OCI-LY1 (cell line): ENCODE measurements around the gene LYL1.

ENCODE experiments used
- H2AFZ ChIP-seq: fragments of 200-600 bp; sonication (generic), shearing (Covaris generic); 2 replicates; pipeline ENCODE4 v1.6.0; 2014; ENCODE audit warnings: antibody characterized with exemption, mild to moderate bottlenecking, low read length
- H3F3A ChIP-seq: fragments of 200-600 bp; sonication (generic), shearing (Covaris generic); 2 replicates; pipeline ENCODE4 v1.6.0; 2014; ENCODE audit warnings: mild to moderate bottlenecking, antibody characterized with exemption, low read length, moderate library complexity; ENCODE audit not compliant: insufficient read depth
- H3K27ac ChIP-seq: fragments of 200-600 bp; sonication (generic); 2 replicates; pipeline ENCODE4 v1.5.1; 2014; ENCODE audit warnings: low read length, mixed run types, mild to moderate bottlenecking, low read depth; ENCODE audit not compliant: poor library complexity, severe bottlenecking
- H3K27me3 ChIP-seq: fragments of 200-600 bp; sonication (generic); 2 replicates; pipeline ENCODE4 v1.6.0; 2014; ENCODE audit warnings: antibody characterized with exemption, mild to moderate bottlenecking, low read length, moderate library complexity; ENCODE audit not compliant: insufficient read depth
- H3K36me3 ChIP-seq: fragments of 200-600 bp; sonication (generic); 2 replicates; pipeline ENCODE4 v1.6.1; 2014; ENCODE audit warnings: mild to moderate bottlenecking, antibody characterized with exemption, low read length, moderate library complexity, mixed read lengths; ENCODE audit not compliant: insufficient read depth
- H3K4me1 ChIP-seq: fragments of 200-600 bp; sonication (generic); 2 replicates; pipeline ENCODE4 v1.5.1; 2014; ENCODE audit warnings: mild to moderate bottlenecking, low read length, moderate library complexity; ENCODE audit not compliant: insufficient read depth, severe bottlenecking
- H3K4me2 ChIP-seq: fragments of 200-600 bp; sonication (generic), shearing (Covaris generic); 2 replicates; pipeline ENCODE4 v1.6.1; 2014; ENCODE audit warnings: low read length
- H3K4me3 ChIP-seq: fragments of 200-600 bp; sonication (generic); 2 replicates; pipeline ENCODE4 v1.5.1; 2014; ENCODE audit warnings: low read length, low read depth, mild to moderate bottlenecking, mixed read lengths; ENCODE audit not compliant: poor library complexity, severe bottlenecking
- H3K79me2 ChIP-seq: fragments of 200-600 bp; shearing (Covaris generic); 2 replicates; pipeline ENCODE4 v1.6.1; 2016; ENCODE audit warnings: mixed run types, low read length, mixed read lengths; ENCODE audit not compliant: insufficient read depth
- H3K9ac ChIP-seq: fragments of 200-600 bp; sonication (generic), shearing (Covaris generic); 2 replicates; pipeline ENCODE4 v1.6.1; 2014; ENCODE audit warnings: mild to moderate bottlenecking, low read length, mixed read lengths
- H3K9me2 ChIP-seq: fragments of 200-600 bp; sonication (generic), shearing (Covaris generic); 2 replicates; pipeline ENCODE4 v1.6.1; 2014; ENCODE audit warnings: low read depth, mild to moderate bottlenecking, low read length, mixed read lengths
- H3K9me3 ChIP-seq: fragments of 200-600 bp; shearing (Covaris generic); 2 replicates; pipeline ENCODE4 v1.6.1; 2014; ENCODE audit warnings: low read length, mixed read lengths
- H4K20me1 ChIP-seq: fragments of 200-600 bp; sonication (generic), shearing (Covaris generic); 2 replicates; pipeline ENCODE4 v1.6.0; 2016; ENCODE audit warnings: mild to moderate bottlenecking, low read length; ENCODE audit not compliant: insufficient read depth
- CTCF ChIP-seq: fragments of 200-600 bp; sonication (generic), shearing (Covaris generic); IDR thresholded peaks from 2 replicates; pipeline ENCODE4 v1.5.1; 2017; ENCODE audit warnings: mild to moderate bottlenecking, antibody characterized with exemption, low read length, moderate library complexity, mixed read lengths
- EZH2 ChIP-seq: fragments of 200-600 bp; sonication (generic), shearing (Covaris generic); IDR thresholded peaks from 2 replicates; pipeline ENCODE4 v1.8.0; 2017; ENCODE audit warnings: borderline replicate concordance, mixed run types, mild to moderate bottlenecking, antibody characterized with exemption, low read length, moderate library complexity, mixed read lengths

Gene LYL1

GRCh38 chr19:13092158-13092543, 10.5 kb downstream of the LYL1 start:
- TF ChIP-seq CTCF (no peak), EZH2 (no peak)
- Histone ChIP-seq H3K79me2 (no peaks in the 10 kb centered on the region), H3K4me3 (no peak overlapping the region), H3K36me3 (no peaks in the 10 kb centered on the region), H3F3A (no peaks in the 10 kb centered on the region), H3K9me2 (no peaks in the 10 kb centered on the region), H2AFZ (no peak overlapping the region), H3K4me1 (peaks cover 7% of the 10 kb centered on the region), H3K27ac (no peak overlapping the region), H3K9ac (no peak overlapping the region), H4K20me1 (no peaks in the 10 kb centered on the region), H3K9me3 (no peaks in the 10 kb centered on the region), H3K27me3 (peaks cover 22% of the 10 kb centered on the region), H3K4me2 (no peak overlapping the region)

- no peaks in the 10 kb centered on the region for H3K36me3 ChIP-seq
- no peaks in the 10 kb centered on the region for H3K79me2 ChIP-seq
- no peak overlapping the region for H3K9ac ChIP-seq
- TF ChIP-seq EZH2 = no peak
- no peak for TF ChIP-seq CTCF
- peaks cover 7% of the 10 kb centered on the region for H3K4me1 ChIP-seq
- H3K4me2 ChIP-seq = no peak overlapping the region
- H3K4me3 ChIP-seq = no peak overlapping the region
- H4K20me1 ChIP-seq = no peaks in the 10 kb centered on the region
- no peak overlapping the region for H3K27ac ChIP-seq
- H2AFZ ChIP-seq = no peak overlapping the region
- peaks cover 22% of the 10 kb centered on the region for H3K27me3 ChIP-seq
- no peaks in the 10 kb centered on the region for H3K9me3 ChIP-seq
- H3F3A ChIP-seq = no peaks in the 10 kb centered on the region
- no peaks in the 10 kb centered on the region for H3K9me2 ChIP-seq
Measured at GRCh38 chr19:13091400-13092157, 11.1 kb downstream of the LYL1 start.

- Histone ChIP-seq H3K27me3 (peaks cover 15% of the 10 kb centered on the region), H3K9me3 (no peaks in the 10 kb centered on the region), H4K20me1 (no peaks in the 10 kb centered on the region), H3K4me1 (no peaks in the 10 kb centered on the region), H2AFZ (no peak overlapping the region), H3K36me3 (no peaks in the 10 kb centered on the region), H3K27ac (no peak overlapping the region), H3K4me3 (no peak overlapping the region), H3F3A (no peaks in the 10 kb centered on the region), H3K9me2 (no peaks in the 10 kb centered on the region), H3K9ac (no peak overlapping the region), H3K4me2 (no peak overlapping the region), H3K79me2 (no peaks in the 10 kb centered on the region)
- TF ChIP-seq EZH2 (no peak), CTCF (no peak)
Measured at GRCh38 chr19:13090511-13091231, 12.0 kb downstream of the LYL1 start.
